Measurements from ENCODE around the gene GHR. TPM values are rescaled to one million over a fixed set of nuclear protein-coding genes. Genes with fewer than 3 reads are reported as not detected.

GHR gene
- total and polyA plus RNA-seq, 2 donors (not counting 3 experiments of a cell fraction or from before 2014, with no cell fraction given): 0.27 to 0.28 TPM

DNA sequence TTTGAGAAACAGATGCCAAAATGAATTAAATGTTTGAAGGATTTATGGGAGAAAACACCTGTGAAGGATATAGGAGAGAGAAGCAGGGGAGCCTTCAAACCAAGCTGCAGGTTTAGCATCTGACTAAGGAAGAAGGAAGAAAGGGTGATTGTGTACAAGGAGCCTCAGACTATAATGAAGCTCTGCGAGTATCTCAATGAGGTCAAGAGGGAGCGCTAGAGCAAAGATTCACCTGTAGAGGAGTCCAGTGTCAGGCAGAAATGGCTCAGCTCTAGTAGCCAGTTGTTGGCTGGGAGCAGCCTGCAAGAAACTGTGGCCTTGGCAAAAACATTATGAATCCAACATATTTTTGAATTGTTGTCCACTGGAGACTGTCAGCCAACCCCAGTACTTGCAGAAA, 20.0 kb upstream of the GHR start:
- H3K9ac ChIP-seq (replicated peaks; ENCODE audit: extremely low read depth, insufficient read depth, low read length): no peak overlapping the region
- TF ChIP-seq POLR2AphosphoS5 (IDR thresholded peaks at IDR 0.05; ENCODE audit: insufficient read depth, low read depth, low read length) (no peak), JUN (IDR thresholded peaks at IDR 0.05; ENCODE audit: borderline replicate concordance, insufficient read depth, insufficient read length, low read depth) (no peak), EZH2 (IDR thresholded peaks at IDR 0.05; ENCODE audit: borderline replicate concordance, low read depth, low read length, severe bottlenecking) (no peak), FOS (IDR thresholded peaks at IDR 0.05; ENCODE audit: borderline replicate concordance, insufficient read depth, low read length) (no peak), POLR2A (IDR thresholded peaks at IDR 0.05; ENCODE audit: low read depth, low read length) (no peak), MAX (IDR thresholded peaks at IDR 0.05; ENCODE audit: insufficient read depth, insufficient read length) (no peak), GATA2 (IDR thresholded peaks at IDR 0.05; ENCODE audit: insufficient read depth, insufficient read length, low read depth, low read length) (no peak), MYC (IDR thresholded peaks at IDR 0.05; ENCODE audit: low read depth, low read length) (no peak)
- TF ChIP-seq, protein P1, sequence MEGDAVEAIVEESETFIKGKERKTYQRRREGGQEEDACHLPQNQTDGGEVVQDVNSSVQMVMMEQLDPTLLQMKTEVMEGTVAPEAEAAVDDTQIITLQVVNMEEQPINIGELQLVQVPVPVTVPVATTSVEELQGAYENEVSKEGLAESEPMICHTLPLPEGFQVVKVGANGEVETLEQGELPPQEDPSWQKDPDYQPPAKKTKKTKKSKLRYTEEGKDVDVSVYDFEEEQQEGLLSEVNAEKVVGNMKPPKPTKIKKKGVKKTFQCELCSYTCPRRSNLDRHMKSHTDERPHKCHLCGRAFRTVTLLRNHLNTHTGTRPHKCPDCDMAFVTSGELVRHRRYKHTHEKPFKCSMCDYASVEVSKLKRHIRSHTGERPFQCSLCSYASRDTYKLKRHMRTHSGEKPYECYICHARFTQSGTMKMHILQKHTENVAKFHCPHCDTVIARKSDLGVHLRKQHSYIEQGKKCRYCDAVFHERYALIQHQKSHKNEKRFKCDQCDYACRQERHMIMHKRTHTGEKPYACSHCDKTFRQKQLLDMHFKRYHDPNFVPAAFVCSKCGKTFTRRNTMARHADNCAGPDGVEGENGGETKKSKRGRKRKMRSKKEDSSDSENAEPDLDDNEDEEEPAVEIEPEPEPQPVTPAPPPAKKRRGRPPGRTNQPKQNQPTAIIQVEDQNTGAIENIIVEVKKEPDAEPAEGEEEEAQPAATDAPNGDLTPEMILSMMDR (IDR thresholded peaks at IDR 0.05; ENCODE audit: extremely low read depth in 1 of 2, insufficient read depth in 1 of 2, low read depth in 1 of 2, low read length in 2 of 2): no peak
- H2AFZ ChIP-seq (ENCODE audit: low read depth, low read length): no peak overlapping the region
- H3K4me1 ChIP-seq (ENCODE audit: control insufficient read depth, extremely low read depth, insufficient read depth, low read length): no peaks in the 10 kb centered on the region
- dilution Hi-C loops (cut with MboI; ENCODE audit: extremely low pct_ligation_motif_present, low sequenced_read_pairs): no loop called here
- H3K4me2 ChIP-seq (ENCODE audit: insufficient read depth, low read length): no peak overlapping the region
- BruUV-seq (replicated peaks): no TSS peak
- H4K20me1 ChIP-seq (replicated peaks; ENCODE audit: control insufficient read depth, extremely low read depth, insufficient read depth, low read length): no peaks in the 10 kb centered on the region
- no peak overlapping the region for H3K27ac ChIP-seq (ENCODE audit: insufficient read depth, low read depth, low read length)
- POLR2A ChIA-PET: no interaction called here
- FAIRE-seq (no peak), DNase-seq (ENCODE audit: low read depth, low spot score) (no peak)
- CTCF ChIA-PET: interaction anchor here (0.7 to 1.1 kb wide), 2 partner anchors 132 to 180 kb away, joined by 3 to 4 read pairs; no protein-coding TSS in a partner anchor
- no peaks in the 10 kb centered on the region for H3K27me3 ChIP-seq (ENCODE audit: control insufficient read depth in 2 of 2, insufficient read depth in 2 of 2, low read length in 2 of 2)
- H3K79me2 ChIP-seq (ENCODE audit: control insufficient read depth, insufficient read depth, low read length): no peaks in the 10 kb centered on the region
- no peaks in the 10 kb centered on the region for H3K9me3 ChIP-seq (replicated peaks; ENCODE audit: control insufficient read depth, insufficient read depth, low read length)
- no peaks in the 10 kb centered on the region for H3K9me1 ChIP-seq (replicated peaks; ENCODE audit: control insufficient read depth, extremely low read depth, insufficient read depth, low read length)
- H3K36me3 ChIP-seq (ENCODE audit: control insufficient read depth in 2 of 2, extremely low read depth in 1 of 2, insufficient read depth in 2 of 2, low read length in 2 of 2): no peaks in the 10 kb centered on the region
- intact Hi-C loops (cut with micrococcal nuclease): no loop called here
- no peak overlapping the region for H3K4me3 ChIP-seq (replicated peaks in 1 of 3; ENCODE audit: insufficient read depth in 1 of 3, low read depth in 1 of 3, low read length in 3 of 3)
